ENCODE results near the gene NALF2.

DNA sequence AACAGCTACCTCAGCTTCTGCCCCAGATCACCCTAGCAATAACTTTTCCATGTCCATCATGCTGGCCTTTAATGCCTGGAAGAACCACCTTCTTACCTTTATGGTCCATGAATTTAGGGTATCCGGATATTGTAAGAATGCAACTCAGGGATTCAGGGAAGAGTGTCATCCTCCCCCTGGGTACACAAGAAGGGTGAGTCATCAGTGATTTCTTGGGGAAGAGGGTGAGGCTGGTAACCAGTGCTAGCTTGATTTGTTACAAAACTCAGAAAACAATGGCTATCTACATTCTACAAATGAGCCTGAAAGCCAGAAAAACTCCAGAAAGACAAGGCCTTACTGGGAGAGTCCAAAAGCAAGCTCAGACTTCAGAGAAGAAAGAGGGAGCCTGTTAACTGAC, 10.4 kb upstream of the NALF2 start:
- TF ChIP-seq POLR2A (IDR thresholded peaks at IDR 0.05) = no peak
- TF ChIP-seq, protein P1, sequence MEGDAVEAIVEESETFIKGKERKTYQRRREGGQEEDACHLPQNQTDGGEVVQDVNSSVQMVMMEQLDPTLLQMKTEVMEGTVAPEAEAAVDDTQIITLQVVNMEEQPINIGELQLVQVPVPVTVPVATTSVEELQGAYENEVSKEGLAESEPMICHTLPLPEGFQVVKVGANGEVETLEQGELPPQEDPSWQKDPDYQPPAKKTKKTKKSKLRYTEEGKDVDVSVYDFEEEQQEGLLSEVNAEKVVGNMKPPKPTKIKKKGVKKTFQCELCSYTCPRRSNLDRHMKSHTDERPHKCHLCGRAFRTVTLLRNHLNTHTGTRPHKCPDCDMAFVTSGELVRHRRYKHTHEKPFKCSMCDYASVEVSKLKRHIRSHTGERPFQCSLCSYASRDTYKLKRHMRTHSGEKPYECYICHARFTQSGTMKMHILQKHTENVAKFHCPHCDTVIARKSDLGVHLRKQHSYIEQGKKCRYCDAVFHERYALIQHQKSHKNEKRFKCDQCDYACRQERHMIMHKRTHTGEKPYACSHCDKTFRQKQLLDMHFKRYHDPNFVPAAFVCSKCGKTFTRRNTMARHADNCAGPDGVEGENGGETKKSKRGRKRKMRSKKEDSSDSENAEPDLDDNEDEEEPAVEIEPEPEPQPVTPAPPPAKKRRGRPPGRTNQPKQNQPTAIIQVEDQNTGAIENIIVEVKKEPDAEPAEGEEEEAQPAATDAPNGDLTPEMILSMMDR (IDR thresholded peaks at IDR 0.05) = no peak
